Heart left ventricle (tissue), 16 donors: Measurements from ENCODE around the gene GALNT10. TPM values are rescaled to one million over a fixed set of nuclear protein-coding genes. Genes with fewer than 3 reads are reported as not detected.

Experiments used
- ATAC-seq, 4 donors: fragments of 200-7000 bp; cut with Tn5 transposase; one replicate each; pipeline ENCODE4 v1.9.1; 2020 to 2022; ENCODE audit warnings: moderate library complexity in 4 of 4, mild to moderate bottlenecking in 3 of 4, moderate number of reproducible peaks in 1 of 4
- DNase-seq, 5 donors: peaks; one replicate each; pipeline ENCODE4 v3.0.0-alpha.2; 2020
- H3K27ac ChIP-seq, 12 donors: fragments of 200-600 bp; sonication (generic) in 4 of 12; one replicate each; pipeline versions ENCODE4 v1.5.0 to v1.8.0; 2016 to 2022; ENCODE audit warnings: mild to moderate bottlenecking in 2 of 12
- H3K27me3 ChIP-seq, 9 donors: fragments of 200-600 bp; sonication (generic) in 2 of 9; one replicate each; pipeline versions ENCODE4 v1.5.1 to v1.8.0; 2016 to 2022; ENCODE audit warnings: mild to moderate bottlenecking in 3 of 9
- H3K36me3 ChIP-seq, 9 donors: fragments of 200-600 bp; sonication (generic) in 2 of 9; one replicate each; pipeline versions ENCODE4 v1.5.0 to v1.8.0; 2018 to 2022; ENCODE audit warnings: mild to moderate bottlenecking in 2 of 9
- H3K4me1 ChIP-seq, 12 donors: fragments of 200-600 bp; sonication (generic) in 4 of 12; one replicate each; pipeline versions ENCODE4 v1.5.0 to v1.8.0; 2016 to 2022; ENCODE audit warnings: mild to moderate bottlenecking in 3 of 12
- H3K4me3 ChIP-seq, 12 donors: fragments of 200-600 bp; sonication (generic) in 4 of 12; one replicate each; pipeline versions ENCODE4 v1.5.0 to v1.8.0; 2017 to 2022; ENCODE audit warnings: mild to moderate bottlenecking in 9 of 12, moderate library complexity in 4 of 12
- H3K9me3 ChIP-seq, 12 donors: fragments of 200-600 bp; sonication (generic) in 4 of 12; one replicate each; pipeline versions ENCODE4 v1.5.0 to v1.8.0; 2016 to 2022; ENCODE audit warnings: mild to moderate bottlenecking in 1 of 12
- CTCF ChIP-seq, 12 donors: fragments of 200-600 bp; sonication (generic) in 4 of 12; IDR thresholded peaks; one replicate each; pipeline versions ENCODE4 v1.5.0 to v1.8.0; 2018 to 2022; ENCODE audit warnings: antibody characterized with exemption in 12 of 12, mild to moderate bottlenecking in 5 of 12
- POLR2A ChIP-seq, 2 donors: fragments of 450-650 bp; IDR thresholded peaks; one replicate each; pipeline ENCODE4 v1.6.1; 2017; ENCODE audit warnings: antibody characterized with exemption in 2 of 2, mild to moderate bottlenecking in 2 of 2, moderate library complexity in 2 of 2
- WGBS, 4 donors: extraction: QIAGEN DNeasy Blood & Tissue Kit in 2 of 4; methylation state at CpG; one replicate each; pipeline versions ENCODE4 v1.1.5 to v1.1.7; 2013 to 2018; 5-methylcytosine and 5-hydroxymethylcytosine counted together
- intact Hi-C, 10 donors: fragments of 100-400 bp; cut with DNase I; formaldehyde crosslinking; loops; one replicate each; pipeline versions ENCODE4 v1.11.1 to v1.14.2; 2022
- polyA plus RNA-seq, 2 donors: library from polyadenylated mRNA; stranded (reverse); fragments of 200-250 nt; gene quantifications; one replicate each; pipeline ENCODE4 v1.2.3, GENCODE V29; 2013
- total RNA-seq, 9 donors: library from RNA; depleted of rRNA in 2 of 9; stranded (reverse); fragments of >200 nt in 2 of 9; fragmentation: NEBNext Ultra II Directional in 3 of 9; extraction: Animal tissue kit (Norgen Biotek cat#: 25700) in 3 of 9; gene quantifications; one replicate each; pipeline versions ENCODE4 v1.1.0 to v1.2.4, GENCODE V29; 2016 to 2023
- donor health status: ischemic (EF 13 %, LVEDD 7.1; RV severe dilation, severe dysfunction).
- donor health status: healthy with polysubstance abuse.
- donor health status: DM: no; HTN: yes; CAD: no.
- donor health status: DM: no; HTN: no; CAD: no.
- donor health status: ischemic (EF 25% LVEDD 6.9; RV normal size, moderate dysfunction).
- donor health status: ischemic (EF 25% LVEDD 5.7; RV mildly dilated, moderate dysfunction).
- donor health status: healthy.
- donor health status: DM: yes; HTN: yes; CAD: no.
- donor health status: ischemic (EF 35%, LVEDD 5.7; RV mildly dilated, moderate dysfunction).
- donor health status: nonischemic (EF 11% LVEDD 7.7; RV severe dilation, severe dysfunction).
- donor health status: DM: yes; HTN: yes; CAD: no.
- donor health status: PGD.
- donor health status: ischemic (EF 29% LVEDD 5.4; RV normal size, mild dysfunction).
- donor health status: nonischemic (EF 23%, LVEDD 6.1; RV moderate dilation, normal function).

GALNT10 gene
- total and polyA plus RNA-seq, 11 donors = 2.7 to 20.7 (median 14.4) TPM

- WGBS, 4 donors = 97 to 100% (median 99%) methylated on average over 2 of the region's 2 CpGs
- Histone ChIP-seq H3K9me3 (peaks cover 0 to 6% (median 0%) of the 10 kb centered on the region in 12 donors), H3K27ac (no peak overlapping the region), H3K4me3 (no peak overlapping the region), H3K4me1 (peaks cover 0 to 15% (median 6%) of the 10 kb centered on the region in 12 donors), H3K27me3 (no peaks in the 10 kb centered on the region), H3K36me3 (no peaks in the 10 kb centered on the region)
- intact Hi-C loops = no loop called here
- TF ChIP-seq CTCF (IDR thresholded peaks at IDR 0.05) = no peak
- no peak for TF ChIP-seq POLR2A (IDR thresholded peaks at IDR 0.05)
- no peak for ATAC-seq
- DNase-seq = no peak
Observed at GRCh38 chr5:154243736-154244135, 53.2 kb downstream of the GALNT10 start.

GRCh38 chr5:154244476-154244875 is 53.9 kb downstream of the GALNT10 start:
- H3K27ac ChIP-seq = no peak overlapping the region
- H3K4me1 ChIP-seq = peaks cover 0 to 9% (median under 1%) of the 10 kb centered on the region in 12 donors
- intact Hi-C loops = no loop called here
- peaks cover 0 to 6% (median 0%) of the 10 kb centered on the region in 12 donors for H3K9me3 ChIP-seq
- H3K27me3 ChIP-seq = no peaks in the 10 kb centered on the region
- H3K36me3 ChIP-seq = no peaks in the 10 kb centered on the region
- no peak for TF ChIP-seq POLR2A (IDR thresholded peaks at IDR 0.05)
- TF ChIP-seq CTCF (IDR thresholded peaks at IDR 0.05) = no peak
- ATAC-seq (no peak), DNase-seq (no peak)
- 68 to 91% (median 82%) methylated on average over 3 of the region's 3 CpGs for WGBS, 4 donors
- no peak overlapping the region for H3K4me3 ChIP-seq

GRCh38 chr5:154248691-154249090 is 58.2 kb downstream of the GALNT10 start:
- TF ChIP-seq POLR2A (IDR thresholded peaks at IDR 0.05) (no peak), CTCF (IDR thresholded peaks at IDR 0.05) (no peak)
- DNase-seq (no peak), ATAC-seq (no peak)
- Histone ChIP-seq H3K27me3 (no peaks in the 10 kb centered on the region), H3K27ac (no peak overlapping the region), H3K4me3 (no peak overlapping the region), H3K36me3 (no peaks in the 10 kb centered on the region), H3K4me1 (peaks cover 0 to 20% (median 0%) of the 10 kb centered on the region in 12 donors), H3K9me3 (peaks cover 0 to 6% (median 0%) of the 10 kb centered on the region in 12 donors)
- intact Hi-C loops = no loop called here
- 98 to 99% (median 99%) methylated on average over 2 of the region's 2 CpGs for WGBS, 4 donors

GRCh38 chr5:154249826-154250225 is 59.3 kb downstream of the GALNT10 start:
- Histone ChIP-seq H3K27me3 (no peaks in the 10 kb centered on the region), H3K36me3 (no peaks in the 10 kb centered on the region), H3K27ac (no peak overlapping the region), H3K4me1 (peaks cover 0 to 20% (median 0%) of the 10 kb centered on the region in 12 donors), H3K4me3 (no peak overlapping the region), H3K9me3 (no peaks in the 10 kb centered on the region)
- ATAC-seq (no peak), DNase-seq (no peak)
- TF ChIP-seq POLR2A (IDR thresholded peaks at IDR 0.05) = no peak
- no peak for TF ChIP-seq CTCF (IDR thresholded peaks at IDR 0.05)
- intact Hi-C loops = no loop called here
- WGBS, 4 donors = 54 to 64% (median 55%) methylated on average over 3 of the region's 3 CpGs
